HepG2 (cell line): ENCODE measurements around the gene PMVK. TPM values are rescaled to one million over a fixed set of nuclear protein-coding genes. Genes with fewer than 3 reads are reported as not detected.

Experiments used
- ATF1 ChIP-seq: IDR thresholded peaks from 2 replicates; pipeline ENCODE4 v1.6.1; 2016; ENCODE audit warnings: mild to moderate bottlenecking, control low read depth
- EP300 ChIP-seq, 3 experiments: sonication (generic) in 1 of 3; formaldehyde crosslinking in 1 of 3; IDR thresholded peaks; 2 replicates each; pipeline versions ENCODE4 v1.5.1 to v1.6.1; 2011 to 2020; ENCODE audit warnings: low read depth in 2 of 3, low read length in 2 of 3, borderline replicate concordance in 1 of 3, improper control_type of control experiment in 1 of 3, mild to moderate bottlenecking in 1 of 3, missing genetic modification reagents in 1 of 3, moderate library complexity in 1 of 3
- FOSL1 ChIP-seq: sonication (generic); formaldehyde crosslinking; IDR thresholded peaks from 2 replicates; pipeline ENCODE4 v1.9.0; 2021; ENCODE audit warnings: missing genetic modification reagents, borderline replicate concordance
- IRX3 ChIP-seq: sonication (generic); formaldehyde crosslinking; IDR thresholded peaks from 2 replicates; pipeline ENCODE4 v1.8.1; 2023; ENCODE audit warnings: mild to moderate bottlenecking, low read depth, missing genetic modification reagents, borderline replicate concordance
- MAFF ChIP-seq: IDR thresholded peaks from 2 replicates; pipeline ENCODE4 v1.6.1; 2011; ENCODE audit warnings: low read depth, low read length, improper control_type of control experiment
- PAF1 ChIP-seq: IDR thresholded peaks from 2 replicates; pipeline ENCODE4 v1.6.1; 2016; ENCODE audit warnings: missing genetic modification reagents, missing compliant biosample characterization
- PHF5A ChIP-seq: IDR thresholded peaks from one replicate; pipeline ENCODE4 v1.6.1; 2018; ENCODE audit warnings: low read depth, missing genetic modification reagents; ENCODE audit not compliant: unreplicated experiment
- SALL1 ChIP-seq: sonication (generic); formaldehyde crosslinking; IDR thresholded peaks from 2 replicates; pipeline ENCODE4 v1.8.0; 2022; ENCODE audit warnings: mild to moderate bottlenecking, missing genetic modification reagents
- SIX4 ChIP-seq: sonication (generic); formaldehyde crosslinking; IDR thresholded peaks from 2 replicates; pipeline ENCODE4 v1.4.0; 2020; ENCODE audit warnings: missing genetic modification reagents
- SRSF9 ChIP-seq: fragments of 200-400 bp; formaldehyde crosslinking; IDR thresholded peaks from 2 replicates; pipeline ENCODE4 v1.6.1; 2018; ENCODE audit warnings: borderline replicate concordance, mild to moderate bottlenecking, low read depth, low read length; ENCODE audit not compliant: insufficient read depth, poor library complexity, severe bottlenecking
- SUZ12 ChIP-seq: fragments of 150-350 bp; IDR thresholded peaks from 2 replicates; pipeline ENCODE4 v1.6.1; 2014; ENCODE audit warnings: low read depth, low read length
- ZNF354B ChIP-seq: sonication (generic); formaldehyde crosslinking; IDR thresholded peaks from 2 replicates; pipeline ENCODE4 v1.8.0; 2022; ENCODE audit warnings: mild to moderate bottlenecking, missing genetic modification reagents
- ZNF549 ChIP-seq: sonication (generic); formaldehyde crosslinking; IDR thresholded peaks from 2 replicates; pipeline ENCODE4 v1.5.0; 2020; ENCODE audit warnings: missing genetic modification reagents
- ZNF563 ChIP-seq: sonication (generic); formaldehyde crosslinking; IDR thresholded peaks from 2 replicates; pipeline ENCODE4 v1.8.0; 2022; ENCODE audit warnings: mild to moderate bottlenecking, moderate library complexity, missing genetic modification reagents
- polyA plus RNA-seq, 8 experiments: library from polyadenylated mRNA; depleted of rRNA in 3 of 8; stranded (reverse) in 7 of 8; unstranded in 1 of 8; fragments of >200 nt; fragmentation: Illumina TruSeq in 4 of 8; extraction: Trizol in 4 of 8; gene quantifications; 2 replicates each; pipeline versions ENCODE4 v1.2.1 to v1.2.3, GENCODE V29; 2011 to 2016; ENCODE audit warnings: low read depth in 4 of 8, missing spikeins in 1 of 8, mixed read lengths in 1 of 8; ENCODE audit not compliant: insufficient read depth in 1 of 8
- total RNA-seq, 5 experiments: library from RNA; depleted of rRNA; stranded (reverse); fragments of >200 nt; fragmentation: Illumina TruSeq; extraction: Trizol; gene quantifications; 2 replicates each; pipeline ENCODE4 v1.2.3, GENCODE V29; 2016; ENCODE audit warnings: low read depth in 1 of 5
- TF ChIP-seq, protein P1 (sequence below): sonication (generic); formaldehyde crosslinking; IDR thresholded peaks from 2 replicates; pipeline ENCODE4 v1.4.0; 2020; ENCODE audit warnings: missing genetic modification reagents
- TF ChIP-seq, protein P2 (sequence below): sonication (generic); formaldehyde crosslinking; IDR thresholded peaks from 2 replicates; pipeline ENCODE4 v1.5.1; 2020; ENCODE audit warnings: missing genetic modification reagents, mild to moderate bottlenecking, borderline replicate concordance

PMVK gene
- total and polyA plus RNA-seq, 2 of the 13 experiments (the other 11 are each of a cell fraction or from before 2014, with no cell fraction given) = 3.9 to 12.6 TPM

DNA sequence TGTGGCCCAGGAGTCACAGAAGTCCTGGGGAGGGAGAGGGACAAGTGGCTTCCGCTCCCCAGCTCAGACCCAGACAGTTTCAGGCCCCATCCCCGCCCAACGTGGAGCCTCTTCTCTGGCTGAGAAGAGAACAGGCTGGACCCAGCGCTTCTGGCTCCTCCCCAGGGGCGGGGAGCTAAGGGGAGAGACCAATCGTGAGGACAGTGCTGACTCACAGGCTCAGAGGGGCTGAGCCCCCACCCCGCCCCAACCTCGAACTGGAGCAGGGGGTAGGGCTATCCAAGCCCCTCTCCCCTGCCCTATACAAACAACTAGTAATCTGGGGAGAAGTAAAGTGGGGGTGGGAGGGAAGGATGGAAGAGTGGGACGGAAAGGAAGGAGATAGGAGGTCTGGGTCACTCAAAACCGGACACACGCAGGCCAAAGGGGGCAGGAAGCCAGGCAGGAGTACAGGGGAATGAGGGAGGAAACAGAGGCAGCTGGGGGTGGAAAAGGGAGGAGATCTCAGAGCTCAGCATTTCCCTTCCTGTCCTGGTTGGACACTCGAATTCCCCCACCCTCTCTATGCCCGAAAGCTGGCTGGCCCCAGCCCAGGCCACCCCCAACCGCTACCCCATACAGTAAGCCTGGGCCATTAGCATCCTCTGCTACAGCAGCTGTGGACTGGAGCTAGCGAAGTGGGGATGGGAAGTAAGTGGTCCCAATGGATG, 34.3 kb upstream of the PMVK start, which contains the start of gene SHC1 (continued):
- TF ChIP-seq, protein P1, sequence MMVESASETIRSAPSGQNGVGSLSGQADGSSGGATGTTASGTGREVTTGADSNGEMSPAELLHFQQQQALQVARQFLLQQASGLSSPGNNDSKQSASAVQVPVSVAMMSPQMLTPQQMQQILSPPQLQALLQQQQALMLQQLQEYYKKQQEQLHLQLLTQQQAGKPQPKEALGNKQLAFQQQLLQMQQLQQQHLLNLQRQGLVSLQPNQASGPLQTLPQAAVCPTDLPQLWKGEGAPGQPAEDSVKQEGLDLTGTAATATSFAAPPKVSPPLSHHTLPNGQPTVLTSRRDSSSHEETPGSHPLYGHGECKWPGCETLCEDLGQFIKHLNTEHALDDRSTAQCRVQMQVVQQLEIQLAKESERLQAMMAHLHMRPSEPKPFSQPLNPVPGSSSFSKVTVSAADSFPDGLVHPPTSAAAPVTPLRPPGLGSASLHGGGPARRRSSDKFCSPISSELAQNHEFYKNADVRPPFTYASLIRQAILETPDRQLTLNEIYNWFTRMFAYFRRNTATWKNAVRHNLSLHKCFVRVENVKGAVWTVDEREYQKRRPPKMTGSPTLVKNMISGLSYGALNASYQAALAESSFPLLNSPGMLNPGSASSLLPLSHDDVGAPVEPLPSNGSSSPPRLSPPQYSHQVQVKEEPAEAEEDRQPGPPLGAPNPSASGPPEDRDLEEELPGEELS (CRISPR knock-in tag) = 0 out of 2 replicates have a peak, but pooled peaks have one; percentile 8
- TF ChIP-seq SUZ12 (no peak), ZNF549 (CRISPR knock-in tag) (no peak), EP300 (IDR thresholded peaks at IDR 0.05; ENCODE audit: low read depth in 2 of 2, low read length in 2 of 2) (peak in 1 of 2 experiments; percentile 40; a peak in 1 of 4 replicates), EP300 (CRISPR knock-in tag; IDR thresholded peaks at IDR 0.05; ENCODE audit: borderline replicate concordance) (0 out of 2 replicates have a peak, but pooled peaks have one; percentile 5), ZNF354B (CRISPR knock-in tag) (no peak), SALL1 (CRISPR knock-in tag) (peak; percentile 43), ATF1 (CRISPR knock-in tag) (peak; percentile 44; the same call in 1 of the 2 replicates), ZNF563 (CRISPR knock-in tag) (no peak), IRX3 (CRISPR knock-in tag) (no peak), SIX4 (CRISPR knock-in tag) (no peak), PHF5A (CRISPR knock-in tag) (no peak), PAF1 (CRISPR knock-in tag) (no peak), SRSF9 (no peak), MAFF (peak; percentile 4; the same call in 1 of the 2 replicates), FOSL1 (CRISPR knock-in tag) (no peak)
- TF ChIP-seq, protein P2, sequence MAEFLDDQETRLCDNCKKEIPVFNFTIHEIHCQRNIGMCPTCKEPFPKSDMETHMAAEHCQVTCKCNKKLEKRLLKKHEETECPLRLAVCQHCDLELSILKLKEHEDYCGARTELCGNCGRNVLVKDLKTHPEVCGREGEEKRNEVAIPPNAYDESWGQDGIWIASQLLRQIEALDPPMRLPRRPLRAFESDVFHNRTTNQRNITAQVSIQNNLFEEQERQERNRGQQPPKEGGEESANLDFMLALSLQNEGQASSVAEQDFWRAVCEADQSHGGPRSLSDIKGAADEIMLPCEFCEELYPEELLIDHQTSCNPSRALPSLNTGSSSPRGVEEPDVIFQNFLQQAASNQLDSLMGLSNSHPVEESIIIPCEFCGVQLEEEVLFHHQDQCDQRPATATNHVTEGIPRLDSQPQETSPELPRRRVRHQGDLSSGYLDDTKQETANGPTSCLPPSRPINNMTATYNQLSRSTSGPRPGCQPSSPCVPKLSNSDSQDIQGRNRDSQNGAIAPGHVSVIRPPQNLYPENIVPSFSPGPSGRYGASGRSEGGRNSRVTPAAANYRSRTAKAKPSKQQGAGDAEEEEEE (CRISPR knock-in tag) = no peak
